Lung microvascular endothelial cell (primary cell): Measurements from ENCODE around the gene PSME1. TPM values are rescaled to one million over a fixed set of nuclear protein-coding genes. Genes with fewer than 3 reads are reported as not detected.

Source experiments
- DNase-seq, 2 donors: peaks; one replicate each; pipeline versions ENCODE4 v3.0.0 to v3.0.0-alpha.2; 2010; ENCODE audit warnings: low read depth in 2 of 2
- total RNA-seq: library from RNA; depleted of rRNA; stranded (reverse); fragments of >200 nt; gene quantifications from 2 replicates; pipeline ENCODE4 v1.2.1, GENCODE V29; 2014

PSME1 gene
- total RNA-seq, 1 donor from 2014 or later: 114 TPM

DNA sequence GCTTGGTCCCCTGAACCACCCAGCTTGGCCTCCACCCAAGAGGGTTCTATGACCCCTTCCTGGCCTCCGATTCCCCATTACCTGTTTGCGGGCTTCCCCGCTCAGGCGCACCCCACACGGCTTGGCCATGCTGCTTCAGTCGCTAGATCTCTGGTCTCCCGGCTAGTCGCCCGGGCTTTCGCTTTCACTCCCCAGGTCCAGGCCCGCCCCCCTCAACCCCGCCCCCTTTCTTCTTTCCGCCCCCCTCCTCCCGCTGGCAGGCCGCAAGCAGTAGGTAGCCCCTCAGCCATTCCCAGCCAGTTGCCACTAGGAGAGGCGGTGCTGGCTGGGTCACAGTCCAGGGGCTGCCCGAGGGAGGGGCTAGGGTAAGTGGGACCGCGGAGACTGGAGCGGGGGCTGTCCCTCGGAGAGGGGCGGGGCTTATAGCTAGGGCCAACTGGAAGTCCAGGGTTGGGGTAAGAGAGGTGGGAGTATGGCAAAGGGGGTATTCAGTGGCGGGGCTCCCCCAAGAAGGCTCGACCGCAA lies 10.5 kb downstream of the PSME1 start, which contains the start of gene PSME2:
PSME2 (minus strand) TSS at position 158 of the 525 bp plus-strand sequence; CDS start at position 129, 29 bp downstream.
- peak; percentile 98 for DNase-seq

GRCh38 chr14:24146978-24147760 lies 11.2 kb downstream of the PSME1 start, which contains the start of gene RNF31:
Gene RNF31 (plus strand): TSS chr14:24147498. CDS start chr14:24147699, 201 bp downstream.
- DNase-seq: peak; percentile 97 to 98

GRCh38 chr14:24147761-24148428 lies 11.9 kb downstream of the PSME1 start:
- DNase-seq: no peak

- no peak for DNase-seq
Observed at GRCh38 chr14:24149302-24149969, 13.4 kb downstream of the PSME1 start.

DNA sequence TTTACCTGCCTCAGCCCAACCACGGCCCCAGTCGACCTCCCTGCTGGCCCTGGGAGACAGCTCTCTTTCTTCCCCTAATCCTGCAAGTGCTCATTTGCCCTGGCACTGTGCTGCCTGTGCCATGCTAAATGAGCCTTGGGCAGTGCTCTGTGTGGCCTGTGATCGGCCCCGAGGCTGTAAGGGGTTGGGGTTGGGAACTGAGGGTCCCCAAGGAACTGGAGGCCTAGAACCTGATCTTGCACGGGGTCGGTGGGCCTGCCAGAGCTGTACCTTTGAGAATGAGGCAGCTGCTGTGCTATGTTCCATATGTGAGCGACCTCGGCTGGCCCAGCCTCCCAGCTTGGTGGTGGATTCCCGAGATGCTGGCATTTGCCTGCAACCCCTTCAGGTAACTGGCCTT lies 14.1 kb downstream of the PSME1 start:
- DNase-seq: no peak

GRCh38 chr14:24150567-24150966 lies 14.6 kb downstream of the PSME1 start:
- no peak for DNase-seq

DNA sequence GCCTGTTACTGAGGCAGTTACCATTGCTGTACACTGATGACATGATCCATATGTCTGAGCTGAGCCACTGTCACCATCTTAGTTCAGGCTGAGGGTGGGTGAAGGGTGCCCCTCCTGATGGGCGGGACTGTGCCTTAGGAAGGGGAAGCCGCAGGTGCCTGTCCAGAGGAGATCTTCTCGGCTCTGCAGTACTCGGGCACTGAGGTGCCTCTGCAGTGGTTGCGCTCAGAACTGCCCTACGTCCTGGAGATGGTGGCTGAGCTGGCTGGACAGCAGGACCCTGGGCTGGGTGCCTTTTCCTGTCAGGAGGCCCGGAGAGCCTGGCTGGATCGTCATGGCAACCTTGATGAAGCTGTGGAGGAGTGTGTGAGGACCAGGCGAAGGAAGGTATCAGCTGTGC lies 15.0 kb downstream of the PSME1 start:
- no peak for DNase-seq

GRCh38 chr14:24151404-24152080 lies 15.5 kb downstream of the PSME1 start:
- DNase-seq: no peak

DNA sequence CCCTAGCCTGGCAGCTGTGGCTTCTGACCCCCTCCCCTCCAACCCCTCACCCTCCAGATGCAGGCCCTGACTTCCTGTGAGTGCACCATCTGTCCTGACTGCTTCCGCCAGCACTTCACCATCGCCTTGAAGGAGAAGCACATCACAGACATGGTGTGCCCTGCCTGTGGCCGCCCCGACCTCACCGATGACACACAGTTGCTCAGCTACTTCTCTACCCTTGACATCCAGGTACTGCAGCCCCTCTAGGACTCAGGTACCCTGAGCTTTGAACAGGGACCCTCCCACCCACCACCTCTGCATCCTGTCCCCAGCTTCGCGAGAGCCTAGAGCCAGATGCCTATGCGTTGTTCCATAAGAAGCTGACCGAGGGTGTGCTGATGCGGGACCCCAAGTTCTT lies 19.1 kb downstream of the PSME1 start:
- DNase-seq: no peak

DNA sequence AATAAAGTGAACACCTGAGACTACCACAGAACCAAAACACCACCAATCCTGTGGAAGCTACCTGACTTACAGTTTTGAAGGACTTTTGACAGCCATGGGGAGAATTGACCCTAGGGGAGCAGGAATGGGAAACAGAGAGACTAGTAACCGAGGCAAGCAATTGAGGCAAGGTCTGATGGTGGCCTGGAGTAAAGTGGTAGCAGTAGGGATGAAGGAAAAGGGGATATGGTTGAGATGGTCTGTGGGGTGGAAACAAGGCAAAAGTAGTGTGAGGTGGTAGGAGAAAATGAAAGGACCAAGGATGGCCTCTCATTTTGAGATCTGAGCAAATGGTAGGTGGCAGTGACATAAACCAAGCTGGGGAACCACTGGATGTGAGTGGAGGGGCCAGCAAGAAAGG lies 20.8 kb downstream of the PSME1 start:
- DNase-seq: no peak

DNA sequence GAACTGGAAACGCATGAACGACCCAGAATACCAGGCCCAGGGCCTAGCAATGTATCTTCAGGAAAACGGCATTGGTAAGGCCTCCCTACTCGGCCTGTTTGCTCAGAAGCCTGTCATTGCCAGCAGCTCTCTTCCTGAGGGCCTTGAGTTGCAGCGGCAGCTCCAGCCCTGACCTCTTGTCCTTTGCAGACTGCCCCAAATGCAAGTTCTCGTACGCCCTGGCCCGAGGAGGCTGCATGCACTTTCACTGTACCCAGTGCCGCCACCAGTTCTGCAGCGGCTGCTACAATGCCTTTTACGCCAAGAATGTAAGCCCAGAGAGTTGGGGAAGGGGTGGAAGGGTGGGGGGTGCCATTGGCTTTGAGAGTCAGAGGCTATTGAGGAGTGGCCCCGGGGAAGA lies 21.3 kb downstream of the PSME1 start:
- DNase-seq: no peak

DNA sequence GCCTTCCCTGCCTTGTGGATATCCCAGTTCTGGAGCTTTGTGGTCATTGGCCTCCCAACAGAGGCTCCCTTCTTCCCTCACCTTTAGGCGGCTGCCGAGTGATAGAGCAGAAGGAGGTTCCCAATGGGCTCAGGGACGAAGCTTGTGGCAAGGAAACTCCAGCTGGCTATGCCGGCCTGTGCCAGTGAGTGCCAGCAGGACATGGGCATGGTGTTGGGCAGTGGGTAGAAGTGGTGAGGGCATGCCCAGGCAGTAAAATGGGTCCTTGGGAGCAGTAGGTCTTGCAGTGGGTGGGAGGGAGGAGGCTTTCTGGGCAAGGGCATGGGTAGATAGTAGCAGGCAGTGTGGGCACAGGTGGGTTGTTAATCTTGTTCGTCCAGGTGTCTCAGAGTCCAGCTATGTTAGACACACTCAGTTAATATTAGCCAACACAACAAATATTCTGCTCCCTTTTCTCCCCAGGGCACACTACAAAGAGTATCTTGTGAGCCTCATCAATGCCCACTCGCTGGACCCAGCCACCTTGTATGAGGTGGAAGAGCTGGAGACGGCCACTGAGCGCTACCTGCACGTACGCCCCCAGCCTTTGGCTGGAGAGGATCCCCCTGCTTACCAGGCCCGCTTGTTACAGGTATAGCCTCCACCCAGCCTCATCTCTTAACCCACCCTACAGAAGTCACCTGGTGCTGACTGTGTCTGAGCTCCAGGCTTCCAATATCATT lies 23.9 kb downstream of the PSME1 start:
- DNase-seq: no peak

DNA sequence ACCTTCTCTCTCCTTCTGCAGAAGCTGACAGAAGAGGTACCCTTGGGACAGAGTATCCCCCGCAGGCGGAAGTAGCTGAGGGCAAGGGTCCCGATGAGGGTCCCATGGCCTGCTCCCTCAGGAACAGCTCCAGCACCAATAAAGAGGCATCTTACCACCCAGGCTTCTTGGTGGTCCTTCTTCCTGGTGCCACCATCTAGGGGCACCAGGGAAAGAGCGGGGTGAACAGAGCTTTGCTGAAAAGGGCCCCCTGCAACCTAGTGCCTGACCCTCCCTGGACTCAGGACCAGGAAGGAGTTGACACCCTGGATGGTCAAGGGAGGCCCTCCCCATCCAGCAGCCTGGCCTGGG lies 24.5 kb downstream of the PSME1 start:
- DNase-seq: no peak

GRCh38 chr14:24160850-24161804 lies 25.1 kb downstream of the PSME1 start, which contains the start of gene IRF9:
Gene IRF9 (plus strand): TSS chr14:24161265. CDS start chr14:24162145, 880 bp downstream.
- DNase-seq: peak; percentile 94 to 95

DNA sequence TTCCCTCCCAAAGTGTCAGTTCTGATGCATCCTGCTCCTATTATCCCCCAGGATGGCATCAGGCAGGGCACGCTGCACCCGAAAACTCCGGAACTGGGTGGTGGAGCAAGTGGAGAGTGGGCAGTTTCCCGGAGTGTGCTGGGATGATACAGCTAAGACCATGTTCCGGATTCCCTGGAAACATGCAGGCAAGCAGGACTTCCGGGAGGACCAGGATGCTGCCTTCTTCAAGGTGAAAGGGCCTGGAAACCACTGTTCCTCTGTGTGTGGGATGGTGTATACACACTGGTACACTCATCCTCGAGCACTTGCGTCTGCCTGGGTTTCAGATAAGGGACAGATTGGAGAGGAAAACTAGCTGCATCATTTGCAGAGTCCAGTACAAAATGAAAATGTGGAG lies 26.1 kb downstream of the PSME1 start:
- peak in 1 of 2 donors; percentile 56 for DNase-seq

DNA sequence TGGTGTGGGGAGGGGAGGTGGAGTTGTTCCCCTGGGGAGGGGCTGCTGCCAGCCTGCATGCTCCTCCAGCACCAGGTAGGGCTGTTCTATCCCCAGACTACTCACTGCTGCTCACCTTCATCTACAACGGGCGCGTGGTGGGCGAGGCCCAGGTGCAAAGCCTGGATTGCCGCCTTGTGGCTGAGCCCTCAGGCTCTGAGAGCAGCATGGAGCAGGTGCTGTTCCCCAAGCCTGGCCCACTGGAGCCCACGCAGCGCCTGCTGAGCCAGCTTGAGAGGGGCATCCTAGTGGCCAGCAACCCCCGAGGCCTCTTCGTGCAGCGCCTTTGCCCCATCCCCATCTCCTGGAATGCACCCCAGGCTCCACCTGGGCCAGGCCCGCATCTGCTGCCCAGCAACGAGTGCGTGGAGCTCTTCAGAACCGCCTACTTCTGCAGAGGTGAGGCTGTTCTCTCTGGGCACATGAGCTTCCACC lies 28.6 kb downstream of the PSME1 start:
- no peak for DNase-seq

DNA sequence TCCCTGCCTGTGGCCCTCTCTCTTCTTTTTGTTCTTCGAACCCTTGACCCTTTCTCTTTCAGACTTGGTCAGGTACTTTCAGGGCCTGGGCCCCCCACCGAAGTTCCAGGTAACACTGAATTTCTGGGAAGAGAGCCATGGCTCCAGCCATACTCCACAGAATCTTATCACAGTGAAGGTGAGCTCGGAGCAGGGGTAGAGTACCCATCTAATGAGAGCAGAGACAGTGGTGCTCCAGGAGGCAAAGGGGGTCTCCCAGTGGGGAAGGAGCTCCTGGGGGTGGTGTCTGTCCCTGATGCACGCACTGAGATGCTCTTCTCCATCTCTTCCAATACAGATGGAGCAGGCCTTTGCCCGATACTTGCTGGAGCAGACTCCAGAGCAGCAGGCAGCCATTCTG lies 29.8 kb downstream of the PSME1 start:
- no peak for DNase-seq

GRCh38 chr14:24167469-24168114 lies 31.6 kb downstream of the PSME1 start:
- no peak for DNase-seq
